HCT116 (cell line): ENCODE measurements around the gene STAG1.

Source experiments
- EZH2 ChIP-seq: fragments of 200-600 bp; sonication (generic); IDR thresholded peaks from 2 replicates; pipeline ENCODE4 v1.6.1; 2017; ENCODE audit warnings: antibody characterized with exemption, mixed run types
- EZH2phosphoT487 ChIP-seq: fragments of 200-600 bp; IDR thresholded peaks from 2 replicates; pipeline ENCODE4 v1.6.1; 2018; ENCODE audit warnings: antibody characterized with exemption, borderline replicate concordance
- JUND ChIP-seq: IDR thresholded peaks from 2 replicates; pipeline ENCODE4 v1.6.1; 2012
- MAX ChIP-seq: IDR thresholded peaks from 2 replicates; pipeline ENCODE4 v1.6.1; 2012
- POLR2A ChIP-seq: IDR thresholded peaks from 2 replicates; pipeline ENCODE4 v1.7.0; 2011; ENCODE audit warnings: borderline replicate concordance; ENCODE audit not compliant: insufficient read depth, insufficient read length; ENCODE audit errors: extremely low read depth
- RAD21 ChIP-seq: IDR thresholded peaks from 2 replicates; pipeline ENCODE4 v1.6.1; 2012; ENCODE audit warnings: low read depth, mild to moderate bottlenecking
- SIN3A ChIP-seq: IDR thresholded peaks from 2 replicates; pipeline ENCODE4 v1.6.1; 2012; ENCODE audit warnings: low read depth
- SP1 ChIP-seq: IDR thresholded peaks from 2 replicates; pipeline ENCODE4 v1.6.1; 2012; ENCODE audit warnings: low read depth
- SRF ChIP-seq: IDR thresholded peaks from 2 replicates; pipeline ENCODE4 v1.6.1; 2012; ENCODE audit warnings: low read depth
- ZFX ChIP-seq: fragments of 450-650 bp; IDR thresholded peaks from 2 replicates; pipeline ENCODE4 v1.6.1; 2017
- ZNF274 ChIP-seq: fragments of 200-500 bp; sonication (Bioruptor generic); IDR thresholded peaks from 2 replicates; pipeline ENCODE4 v1.6.1; 2014; ENCODE audit warnings: mild to moderate bottlenecking, low read depth, low read length, inconsistent platforms
- TF ChIP-seq, protein P1 (sequence below): IDR thresholded peaks from 2 replicates; pipeline ENCODE4 v1.6.1; 2012; ENCODE audit warnings: low read depth
- TF ChIP-seq, protein P2 (sequence below), 3 experiments: fragments of 200-600 bp in 1 of 3; sonication (generic) in 1 of 3; IDR thresholded peaks in 2 of 3; conservative IDR thresholded peaks in 1 of 3; 2 replicates each; pipeline ENCODE4 v1.5.1; 2012 to 2017; ENCODE audit warnings: low read depth in 2 of 3, low read length in 2 of 3, antibody characterized with exemption in 1 of 3, borderline replicate concordance in 1 of 3, control low read depth in 1 of 3, mild to moderate bottlenecking in 1 of 3, mixed read lengths in 1 of 3, mixed run types in 1 of 3, moderate library complexity in 1 of 3; ENCODE audit not compliant: insufficient read depth in 1 of 3

- no peak for TF ChIP-seq SIN3A
- TF ChIP-seq SP1 = no peak
- TF ChIP-seq, protein P1, sequence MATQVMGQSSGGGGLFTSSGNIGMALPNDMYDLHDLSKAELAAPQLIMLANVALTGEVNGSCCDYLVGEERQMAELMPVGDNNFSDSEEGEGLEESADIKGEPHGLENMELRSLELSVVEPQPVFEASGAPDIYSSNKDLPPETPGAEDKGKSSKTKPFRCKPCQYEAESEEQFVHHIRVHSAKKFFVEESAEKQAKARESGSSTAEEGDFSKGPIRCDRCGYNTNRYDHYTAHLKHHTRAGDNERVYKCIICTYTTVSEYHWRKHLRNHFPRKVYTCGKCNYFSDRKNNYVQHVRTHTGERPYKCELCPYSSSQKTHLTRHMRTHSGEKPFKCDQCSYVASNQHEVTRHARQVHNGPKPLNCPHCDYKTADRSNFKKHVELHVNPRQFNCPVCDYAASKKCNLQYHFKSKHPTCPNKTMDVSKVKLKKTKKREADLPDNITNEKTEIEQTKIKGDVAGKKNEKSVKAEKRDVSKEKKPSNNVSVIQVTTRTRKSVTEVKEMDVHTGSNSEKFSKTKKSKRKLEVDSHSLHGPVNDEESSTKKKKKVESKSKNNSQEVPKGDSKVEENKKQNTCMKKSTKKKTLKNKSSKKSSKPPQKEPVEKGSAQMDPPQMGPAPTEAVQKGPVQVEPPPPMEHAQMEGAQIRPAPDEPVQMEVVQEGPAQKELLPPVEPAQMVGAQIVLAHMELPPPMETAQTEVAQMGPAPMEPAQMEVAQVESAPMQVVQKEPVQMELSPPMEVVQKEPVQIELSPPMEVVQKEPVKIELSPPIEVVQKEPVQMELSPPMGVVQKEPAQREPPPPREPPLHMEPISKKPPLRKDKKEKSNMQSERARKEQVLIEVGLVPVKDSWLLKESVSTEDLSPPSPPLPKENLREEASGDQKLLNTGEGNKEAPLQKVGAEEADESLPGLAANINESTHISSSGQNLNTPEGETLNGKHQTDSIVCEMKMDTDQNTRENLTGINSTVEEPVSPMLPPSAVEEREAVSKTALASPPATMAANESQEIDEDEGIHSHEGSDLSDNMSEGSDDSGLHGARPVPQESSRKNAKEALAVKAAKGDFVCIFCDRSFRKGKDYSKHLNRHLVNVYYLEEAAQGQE = no peak
- TF ChIP-seq, protein P2, sequence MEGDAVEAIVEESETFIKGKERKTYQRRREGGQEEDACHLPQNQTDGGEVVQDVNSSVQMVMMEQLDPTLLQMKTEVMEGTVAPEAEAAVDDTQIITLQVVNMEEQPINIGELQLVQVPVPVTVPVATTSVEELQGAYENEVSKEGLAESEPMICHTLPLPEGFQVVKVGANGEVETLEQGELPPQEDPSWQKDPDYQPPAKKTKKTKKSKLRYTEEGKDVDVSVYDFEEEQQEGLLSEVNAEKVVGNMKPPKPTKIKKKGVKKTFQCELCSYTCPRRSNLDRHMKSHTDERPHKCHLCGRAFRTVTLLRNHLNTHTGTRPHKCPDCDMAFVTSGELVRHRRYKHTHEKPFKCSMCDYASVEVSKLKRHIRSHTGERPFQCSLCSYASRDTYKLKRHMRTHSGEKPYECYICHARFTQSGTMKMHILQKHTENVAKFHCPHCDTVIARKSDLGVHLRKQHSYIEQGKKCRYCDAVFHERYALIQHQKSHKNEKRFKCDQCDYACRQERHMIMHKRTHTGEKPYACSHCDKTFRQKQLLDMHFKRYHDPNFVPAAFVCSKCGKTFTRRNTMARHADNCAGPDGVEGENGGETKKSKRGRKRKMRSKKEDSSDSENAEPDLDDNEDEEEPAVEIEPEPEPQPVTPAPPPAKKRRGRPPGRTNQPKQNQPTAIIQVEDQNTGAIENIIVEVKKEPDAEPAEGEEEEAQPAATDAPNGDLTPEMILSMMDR (IDR thresholded peaks at IDR 0.05 in 2 of 3, conservative IDR thresholded peaks at IDR 0.05 in 1 of 3; ENCODE audit: borderline replicate concordance in 1 of 3, insufficient read depth in 1 of 3, low read depth in 2 of 3, low read length in 2 of 3) = no peak
- no peak for TF ChIP-seq JUND
- TF ChIP-seq POLR2A = no peak
- TF ChIP-seq EZH2phosphoT487 = no peak
- no peak for TF ChIP-seq RAD21
- no peak for TF ChIP-seq ZFX
- no peak for TF ChIP-seq ZNF274
- no peak for TF ChIP-seq MAX
- no peak for TF ChIP-seq SRF
- TF ChIP-seq EZH2 = no peak
These were observed 11.7 kb downstream of the STAG1 start for GRCh38 chr3:136740351-136740958.
